Measurements from ENCODE around the gene SPON1.

- TF ChIP-seq FOXK2 (IDR thresholded peaks at IDR 0.05) (no peak), SUZ12 (IDR thresholded peaks at IDR 0.05) (no peak), FOXM1 (IDR thresholded peaks at IDR 0.05; ENCODE audit: borderline replicate concordance) (no peak), L3MBTL2 (conservative IDR thresholded peaks at IDR 0.05) (no peak), BHLHE40 (IDR thresholded peaks at IDR 0.05; ENCODE audit: borderline replicate concordance) (no peak), SP1 (IDR thresholded peaks at IDR 0.05) (no peak), ELF4 (IDR thresholded peaks at IDR 0.05) (no peak), FOXA1 (IDR thresholded peaks at IDR 0.05) (no peak), TARDBP (IDR thresholded peaks at IDR 0.05) (no peak), HDGF (IDR thresholded peaks at IDR 0.05; ENCODE audit: borderline replicate concordance) (no peak)
- TF ChIP-seq, protein P1, sequence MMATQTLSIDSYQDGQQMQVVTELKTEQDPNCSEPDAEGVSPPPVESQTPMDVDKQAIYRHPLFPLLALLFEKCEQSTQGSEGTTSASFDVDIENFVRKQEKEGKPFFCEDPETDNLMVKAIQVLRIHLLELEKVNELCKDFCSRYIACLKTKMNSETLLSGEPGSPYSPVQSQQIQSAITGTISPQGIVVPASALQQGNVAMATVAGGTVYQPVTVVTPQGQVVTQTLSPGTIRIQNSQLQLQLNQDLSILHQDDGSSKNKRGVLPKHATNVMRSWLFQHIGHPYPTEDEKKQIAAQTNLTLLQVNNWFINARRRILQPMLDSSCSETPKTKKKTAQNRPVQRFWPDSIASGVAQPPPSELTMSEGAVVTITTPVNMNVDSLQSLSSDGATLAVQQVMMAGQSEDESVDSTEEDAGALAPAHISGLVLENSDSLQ (IDR thresholded peaks at IDR 0.05): no peak
These were observed 19.5 kb upstream of the SPON1 start for GRCh38 chr11:13942971-13943381.
